Right lobe of liver (tissue), 4 donors: Measurements from ENCODE around the gene AKT3.

ENCODE experiments used
- CTCF ChIP-seq, 4 donors: fragments of 200-600 bp in 3 of 4; fragments of 450-650 bp in 1 of 4; IDR thresholded peaks; one replicate each; pipeline versions ENCODE4 v1.5.1 to v1.8.0; 2016 to 2022; ENCODE audit warnings: antibody characterized with exemption in 4 of 4, mild to moderate bottlenecking in 2 of 4
- POLR2A ChIP-seq: fragments of 450-650 bp; IDR thresholded peaks from one replicate; pipeline ENCODE4 v1.6.1; 2017; ENCODE audit warnings: antibody characterized with exemption, mild to moderate bottlenecking
- donor health status: DM: no; HTN: no; CAD: no.
- donor health status: DM: no; HTN: no; CAD: no.
- donor health status: DM: no; HTN: yes; CAD: no.

- TF ChIP-seq CTCF (IDR thresholded peaks at IDR 0.05) (no peak), POLR2A (no peak)
Observed at GRCh38 chr1:243748227-243748626, 101.8 kb downstream of the AKT3 start.
